Karpas-422 (cell line): ENCODE data around the gene ABCB8. TPM values are rescaled to one million over a fixed set of nuclear protein-coding genes. Genes with fewer than 3 reads are reported as not detected.
A peak's percentile ranks its signal among the peaks of the same experiment; 100 is the strongest.

ENCODE experiments used
- DNase-seq: peaks from one replicate; pipeline ENCODE4 v3.0.0-alpha.2; 2015
- H2AFZ ChIP-seq: fragments of 200-600 bp; sonication (generic); 2 replicates; pipeline ENCODE4 v1.6.1; 2014; ENCODE audit warnings: antibody characterized with exemption, low read length, mixed read lengths
- H3K27ac ChIP-seq: fragments of 200-600 bp; sonication (generic); 2 replicates; pipeline ENCODE4 v1.5.1; 2014; ENCODE audit warnings: mild to moderate bottlenecking, low read length, moderate library complexity
- H3K27me3 ChIP-seq: fragments of 200-600 bp; sonication (generic); 2 replicates; pipeline ENCODE4 v1.6.1; 2014; ENCODE audit warnings: low read length, mixed read lengths
- H3K36me3 ChIP-seq: fragments of 200-600 bp; sonication (generic); 2 replicates; pipeline ENCODE4 v1.6.1; 2014; ENCODE audit warnings: low read length, mixed read lengths; ENCODE audit not compliant: insufficient read depth
- H3K4me1 ChIP-seq: fragments of 200-600 bp; sonication (generic); 2 replicates; pipeline ENCODE4 v1.6.1; 2014; ENCODE audit warnings: mild to moderate bottlenecking, low read length, mixed read lengths
- H3K4me2 ChIP-seq: fragments of 200-600 bp; sonication (generic); 2 replicates; pipeline ENCODE4 v1.6.1; 2014; ENCODE audit warnings: low read length, low read depth, mild to moderate bottlenecking; ENCODE audit not compliant: poor library complexity, severe bottlenecking
- H3K4me3 ChIP-seq: fragments of 200-600 bp; sonication (generic); 2 replicates; pipeline ENCODE4 v1.5.1; 2014; ENCODE audit warnings: mild to moderate bottlenecking, antibody characterized with exemption, low read length, mixed read lengths
- H3K79me2 ChIP-seq: fragments of 200-600 bp; sonication (generic); 2 replicates; pipeline ENCODE4 v1.6.1; 2014; ENCODE audit warnings: mild to moderate bottlenecking, low read length, mixed read lengths
- H3K9ac ChIP-seq: fragments of 200-600 bp; sonication (generic); 2 replicates; pipeline ENCODE4 v1.6.0; 2014; ENCODE audit warnings: low read length
- H3K9me2 ChIP-seq: fragments of 200-600 bp; sonication (generic), shearing (Covaris generic); replicated peaks from 2 replicates; pipeline ENCODE4 v1.6.0; 2014; ENCODE audit warnings: mild to moderate bottlenecking, low read length, moderate library complexity; ENCODE audit not compliant: insufficient read depth
- H3K9me3 ChIP-seq: fragments of 300-700, 200-600 bp; sonication (generic); 2 replicates; pipeline ENCODE4 v1.6.1; 2014; ENCODE audit warnings: low read length, mixed read lengths
- H4K20me1 ChIP-seq: fragments of 200-600 bp; sonication (generic); 2 replicates; pipeline ENCODE4 v1.6.1; 2014; ENCODE audit warnings: mild to moderate bottlenecking, antibody characterized with exemption, low read length, low read depth; ENCODE audit not compliant: insufficient read depth
- total RNA-seq: library from RNA; depleted of rRNA; stranded (reverse); fragments of >200 nt; shearing (Covaris generic); gene quantifications from 2 replicates; pipeline ENCODE4 v1.2.3, GENCODE V29; 2014; ENCODE audit warnings: low replicate concordance

The ABCB8 gene
- total RNA-seq, 1 experiment from 2014 or later, result 19.0 TPM

DNA sequence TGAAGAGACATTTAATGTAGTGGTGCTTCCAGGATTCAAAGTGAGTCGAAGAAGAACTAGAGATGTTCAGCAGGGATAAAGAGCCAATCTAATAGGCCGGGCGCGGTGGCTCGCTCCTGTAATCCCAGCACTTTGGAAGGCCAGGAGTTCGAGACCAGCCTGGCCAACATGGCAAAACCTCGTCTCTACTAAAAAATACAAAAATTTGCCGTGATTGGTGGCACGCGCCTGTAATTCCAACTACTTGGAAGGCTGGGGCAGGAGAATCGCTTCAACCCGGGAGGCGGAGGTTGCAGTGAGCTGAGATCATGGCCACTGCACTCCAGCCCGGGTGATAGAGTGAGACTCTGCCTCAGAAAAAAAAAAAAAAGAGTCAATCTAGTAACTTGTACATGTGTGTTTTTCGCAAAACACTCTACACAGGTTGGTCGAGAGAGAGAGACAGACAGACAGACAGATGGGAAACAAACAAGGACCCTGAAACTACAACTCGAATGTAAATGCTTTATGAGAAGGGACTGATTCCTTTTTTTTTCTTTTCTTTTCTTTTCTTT, 775 bp downstream of the ABCB8 start:
- Histone ChIP-seq H2AFZ (peak overlapping the region; percentile 64; the same call in 1 of the 2 replicates), H3K27ac (no peak overlapping the region), H3K4me1 (peaks cover 36% of the 10 kb centered on the region), H3K79me2 (peaks cover 14% of the 10 kb centered on the region), H3K27me3 (no peaks in the 10 kb centered on the region), H3K36me3 (no peaks in the 10 kb centered on the region), H3K4me3 (peak overlapping the region; percentile 84), H3K9me3 (no peaks in the 10 kb centered on the region), H3K4me2 (peak overlapping the region; percentile 84), H3K9me2 (no peaks in the 10 kb centered on the region), H3K9ac (peak overlapping the region; percentile 79), H4K20me1 (no peaks in the 10 kb centered on the region)
- no peak for DNase-seq

DNA sequence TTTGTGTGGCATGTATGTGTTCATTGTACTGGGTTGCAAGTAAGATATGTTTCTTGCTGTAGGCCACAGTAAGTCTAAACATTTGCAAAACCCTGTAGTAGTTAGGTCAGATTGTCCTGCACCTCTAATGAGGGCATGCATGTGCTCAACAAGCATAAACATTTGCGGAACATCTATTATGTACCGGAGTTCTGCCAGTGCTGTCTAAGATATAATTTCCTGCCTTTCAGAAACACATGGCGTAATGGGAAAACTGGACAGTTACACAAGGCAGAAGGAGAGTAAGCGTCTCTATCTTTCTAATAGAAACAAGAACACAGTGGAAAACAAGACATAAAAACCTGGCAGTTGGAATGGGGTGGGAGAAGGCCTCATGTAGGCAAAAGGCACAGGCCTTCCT, 2.8 kb downstream of the ABCB8 start:
- Histone ChIP-seq H3K27ac (no peak overlapping the region), H3K4me2 (no peak overlapping the region), H3K9me3 (no peaks in the 10 kb centered on the region), H3K27me3 (no peaks in the 10 kb centered on the region), H2AFZ (no peak overlapping the region), H3K9me2 (no peaks in the 10 kb centered on the region), H3K4me3 (no peak overlapping the region), H3K4me1 (peaks cover 33% of the 10 kb centered on the region), H3K36me3 (no peaks in the 10 kb centered on the region), H3K79me2 (peaks cover 14% of the 10 kb centered on the region), H4K20me1 (no peaks in the 10 kb centered on the region), H3K9ac (no peak overlapping the region)
- DNase-seq, result no peak

GRCh38 chr7:151032936-151033863, 5.0 kb downstream of the ABCB8 start:
- H3K4me3 ChIP-seq, result no peak overlapping the region
- no peak for DNase-seq
- H3K9me2 ChIP-seq, result no peaks in the 10 kb centered on the region
- no peaks in the 10 kb centered on the region for H3K9me3 ChIP-seq
- no peak overlapping the region for H2AFZ ChIP-seq
- no peak overlapping the region for H3K9ac ChIP-seq
- peaks cover 13% of the 10 kb centered on the region for H3K4me1 ChIP-seq
- H3K4me2 ChIP-seq, result no peak overlapping the region
- H3K36me3 ChIP-seq, result no peaks in the 10 kb centered on the region
- no peak overlapping the region for H3K27ac ChIP-seq
- H4K20me1 ChIP-seq, result no peaks in the 10 kb centered on the region
- peaks cover 14% of the 10 kb centered on the region for H3K79me2 ChIP-seq
- no peaks in the 10 kb centered on the region for H3K27me3 ChIP-seq

DNA sequence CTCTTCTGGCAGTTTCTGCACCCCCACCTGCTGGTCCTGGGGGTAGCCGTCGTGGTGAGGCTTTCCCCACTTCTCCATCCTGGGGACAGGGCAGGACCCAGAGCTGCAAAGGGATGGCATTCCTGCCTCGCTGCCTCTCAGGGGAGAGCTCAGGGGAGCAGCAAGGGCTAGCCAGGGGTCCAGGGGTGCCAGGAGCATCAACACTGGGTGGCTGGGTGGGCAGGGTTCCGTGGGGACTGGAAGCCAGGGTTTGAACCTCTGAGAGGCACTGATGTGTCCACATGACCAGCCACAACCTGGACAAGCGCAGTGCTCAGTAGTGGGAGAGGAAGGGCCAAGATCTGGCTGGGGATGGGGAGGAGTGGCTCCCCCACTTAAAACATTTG, 5.6 kb downstream of the ABCB8 start:
- peaks cover 12% of the 10 kb centered on the region for H3K4me1 ChIP-seq
- H3K9me2 ChIP-seq, result no peaks in the 10 kb centered on the region
- no peak overlapping the region for H3K27ac ChIP-seq
- no peak overlapping the region for H2AFZ ChIP-seq
- H4K20me1 ChIP-seq, result no peaks in the 10 kb centered on the region
- H3K36me3 ChIP-seq, result no peaks in the 10 kb centered on the region
- no peak overlapping the region for H3K4me2 ChIP-seq
- H3K4me3 ChIP-seq, result no peak overlapping the region
- H3K9me3 ChIP-seq, result no peaks in the 10 kb centered on the region
- peaks cover 11% of the 10 kb centered on the region for H3K79me2 ChIP-seq
- H3K9ac ChIP-seq, result no peak overlapping the region
- no peak for DNase-seq
- no peaks in the 10 kb centered on the region for H3K27me3 ChIP-seq

GRCh38 chr7:151034312-151035025, 6.2 kb downstream of the ABCB8 start:
- Histone ChIP-seq H3K27ac (no peak overlapping the region), H3K79me2 (peaks cover 5% of the 10 kb centered on the region), H3K4me1 (peaks cover 6% of the 10 kb centered on the region), H3K27me3 (no peaks in the 10 kb centered on the region), H3K4me3 (no peak overlapping the region), H3K9me3 (no peaks in the 10 kb centered on the region), H3K9ac (no peak overlapping the region), H4K20me1 (no peaks in the 10 kb centered on the region), H3K9me2 (no peaks in the 10 kb centered on the region), H2AFZ (no peak overlapping the region), H3K4me2 (no peak overlapping the region), H3K36me3 (no peaks in the 10 kb centered on the region)
- DNase-seq, result no peak

- Histone ChIP-seq H4K20me1 (no peaks in the 10 kb centered on the region), H3K9me3 (no peaks in the 10 kb centered on the region), H3K79me2 (no peaks in the 10 kb centered on the region; the same call in 1 of the 2 replicates), H3K9me2 (no peaks in the 10 kb centered on the region), H3K4me2 (no peak overlapping the region), H3K36me3 (no peaks in the 10 kb centered on the region), H3K27ac (no peak overlapping the region), H2AFZ (no peak overlapping the region), H3K4me1 (no peaks in the 10 kb centered on the region), H3K27me3 (no peaks in the 10 kb centered on the region), H3K9ac (no peak overlapping the region), H3K4me3 (no peak overlapping the region)
- DNase-seq, result no peak
Observed at GRCh38 chr7:151035026-151035717, 6.9 kb downstream of the ABCB8 start.

DNA sequence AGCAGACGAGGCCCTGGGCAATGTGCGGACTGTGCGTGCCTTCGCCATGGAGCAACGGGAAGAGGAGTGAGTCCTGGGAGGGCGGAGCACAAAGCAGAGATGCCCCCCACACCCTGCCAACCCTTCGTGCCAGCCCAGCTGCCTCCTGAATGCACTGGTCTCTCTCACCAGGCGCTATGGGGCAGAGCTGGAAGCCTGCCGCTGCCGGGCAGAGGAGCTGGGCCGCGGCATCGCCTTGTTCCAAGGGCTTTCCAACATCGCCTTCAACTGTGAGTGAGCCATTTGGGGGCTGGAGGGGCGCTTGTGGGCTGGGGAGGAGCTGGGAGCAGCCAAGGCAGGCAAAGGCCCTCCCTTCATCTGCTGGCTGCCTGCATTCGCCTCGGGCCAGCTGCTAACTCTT, 7.7 kb downstream of the ABCB8 start:
- no peak overlapping the region for H3K9ac ChIP-seq
- H4K20me1 ChIP-seq, result no peaks in the 10 kb centered on the region
- H3K36me3 ChIP-seq, result no peaks in the 10 kb centered on the region

More for the DNA sequence above, 7.7 kb downstream of the ABCB8 start:
- H3K9me2 ChIP-seq, result no peaks in the 10 kb centered on the region
- H3K27me3 ChIP-seq, result no peaks in the 10 kb centered on the region
- H3K27ac ChIP-seq, result no peak overlapping the region
- no peak overlapping the region for H3K4me2 ChIP-seq
- no peak overlapping the region for H3K4me3 ChIP-seq
- H3K4me1 ChIP-seq, result no peaks in the 10 kb centered on the region
- no peaks in the 10 kb centered on the region; the same call in 1 of the 2 replicates for H3K79me2 ChIP-seq
- H2AFZ ChIP-seq, result no peak overlapping the region
- DNase-seq, result no peak
- H3K9me3 ChIP-seq, result no peaks in the 10 kb centered on the region
